ENCODE results near the gene NOP10.
"Not testable (repeated sequence)": the region's sequence is repeated elsewhere in the genome, so short reads cannot be mapped to it uniquely, and the experiment has no call there.

Gene NOP10

GRCh38 chr15:34342737-34343575 lies at the start of gene NOP10, which contains the start of gene NUTM1:
TSS of gene NOP10 (minus strand) at chr15:34343136. CDS start at chr15:34343073, 63 bp downstream.
TSS of gene NUTM1 (plus strand) at chr15:34343315. CDS start at chr15:34343697, 382 bp downstream.
- DNase-seq = peak; percentile 98

GRCh38 chr15:34389594-34390086 lies 46.7 kb upstream of the NOP10 start:
- DNase-seq = not testable (repeated sequence)

GRCh38 chr15:34381829-34382521 lies 39.0 kb upstream of the NOP10 start:
- DNase-seq = not testable (repeated sequence)

- DNase-seq = not testable (repeated sequence)
Observed at GRCh38 chr15:34380491-34380890, 37.6 kb upstream of the NOP10 start.

GRCh38 chr15:34376856-34377255 lies 33.9 kb upstream of the NOP10 start:
- no peak for DNase-seq

GRCh38 chr15:34375541-34375940 lies 32.6 kb upstream of the NOP10 start:
- not testable (repeated sequence) for DNase-seq

- DNase-seq = no peak
Observed at GRCh38 chr15:34374816-34375215, 31.9 kb upstream of the NOP10 start.

GRCh38 chr15:34373951-34374350 lies 31.0 kb upstream of the NOP10 start:
- DNase-seq = no peak

GRCh38 chr15:34370643-34371042 lies 27.7 kb upstream of the NOP10 start:
- DNase-seq = no peak

GRCh38 chr15:34370129-34370528 lies 27.2 kb upstream of the NOP10 start:
- DNase-seq = no peak

- peak; percentile 83 for DNase-seq
Observed at GRCh38 chr15:34367101-34368081, 24.5 kb upstream of the NOP10 start, which contains the start of gene LPCAT4. TSS of gene LPCAT4 (minus strand) at chr15:34367196. CDS start at chr15:34367100, 96 bp downstream.

GRCh38 chr15:34366271-34367065 lies 23.5 kb upstream of the NOP10 start:
- peak; percentile 25 to 33 for DNase-seq

GRCh38 chr15:34365836-34366235 lies 22.9 kb upstream of the NOP10 start:
- no peak for DNase-seq

- DNase-seq = no peak
Observed at GRCh38 chr15:34365091-34365825, 22.3 kb upstream of the NOP10 start.

GRCh38 chr15:34364041-34364440 lies 21.1 kb upstream of the NOP10 start:
- DNase-seq = no peak

GRCh38 chr15:34362047-34362773 lies 19.3 kb upstream of the NOP10 start:
- DNase-seq = no peak

GRCh38 chr15:34361278-34361677 lies 18.3 kb upstream of the NOP10 start:
- no peak for DNase-seq

- DNase-seq = no peak
Observed at GRCh38 chr15:34360298-34360697, 17.4 kb upstream of the NOP10 start.

GRCh38 chr15:34359416-34359815 lies 16.5 kb upstream of the NOP10 start:
- DNase-seq = no peak

- DNase-seq = no peak
Observed at GRCh38 chr15:34358948-34359347, 16.0 kb upstream of the NOP10 start.

Data from stimulated activated CD4-positive, alpha-beta T cell treated with anti-CD3 and anti-CD28 coated beads, Interleukin-2, amount 100 ng/mL, for 48 hours (primary cell).